ENCODE results near the gene ACOX3. TPM values are rescaled to one million over a fixed set of nuclear protein-coding genes. Genes with fewer than 3 reads are reported as not detected.

Gene ACOX3
- total and polyA plus RNA-seq, 10 of the 15 experiments (the other 5 are each of a cell fraction or from before 2014, with no cell fraction given) = 2.0 to 24.5 (median 14.0) TPM

DNA sequence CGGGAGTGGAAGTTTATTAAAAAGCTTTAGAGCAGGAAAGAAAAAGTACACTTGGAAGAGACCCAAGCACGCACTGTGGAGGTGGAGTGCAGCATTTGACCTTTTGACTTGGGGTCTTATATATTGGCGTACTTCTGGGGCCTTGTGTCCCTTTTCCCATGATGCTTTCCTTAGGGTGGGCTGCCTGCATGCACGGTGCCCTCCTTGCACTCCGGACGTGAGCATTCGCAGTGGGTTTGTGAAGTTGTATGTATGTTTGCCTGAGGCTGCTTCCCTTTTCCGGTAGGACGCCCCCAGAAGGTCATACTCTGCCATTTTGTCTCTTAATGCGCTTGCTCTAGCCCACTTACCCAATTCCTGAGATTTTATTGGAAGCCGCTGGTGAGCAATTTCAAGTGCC lies 39.7 kb upstream of the ACOX3 start:
- ATAC-seq (no peak), DNase-seq (ENCODE audit: low read depth, low spot score) (no peak), FAIRE-seq (no peak)
- RAD21 ChIA-PET (ENCODE audit: unreplicated experiment) = no interaction called here
- Histone ChIP-seq H3K4me2 (ENCODE audit: control insufficient read depth, insufficient read depth) (no peak overlapping the region), H3K4me3 (no peak overlapping the region), H3K36me3 (ENCODE audit: control insufficient read depth in 2 of 2, insufficient read depth in 2 of 2, low read length in 1 of 2) (no peaks in the 10 kb centered on the region), H3K27ac (ENCODE audit: control insufficient read depth, insufficient read depth) (no peak overlapping the region), H3K9ac (ENCODE audit: control insufficient read depth, insufficient read depth, low read length) (no peak overlapping the region), H3K4me1 (ENCODE audit: control insufficient read depth, insufficient read depth, low read length) (no peaks in the 10 kb centered on the region), H3K27me3 (replicated peaks in 1 of 2; ENCODE audit: control insufficient read depth in 2 of 2, insufficient read depth in 2 of 2, low read length in 1 of 2) (no peaks in the 10 kb centered on the region), H2AFZ (ENCODE audit: control insufficient read depth, low read depth, low read length) (no peak overlapping the region), H3K79me2 (ENCODE audit: control insufficient read depth, insufficient read depth, low read length) (no peaks in the 10 kb centered on the region), H4K20me1 (ENCODE audit: control insufficient read depth, insufficient read depth) (no peaks in the 10 kb centered on the region), H3K9me3 (replicated peaks; ENCODE audit: control insufficient read depth, insufficient read depth, low read length) (no peaks in the 10 kb centered on the region)
- SMC1A ChIA-PET (ENCODE audit: uncharacterized antibody, unreplicated experiment) = no interaction called here
- in situ Hi-C loops (cut with MboI) (no loop called here), intact Hi-C loops (cut with micrococcal nuclease; ENCODE audit: unreplicated experiment) (no loop called here)
- POLR2A ChIA-PET = no interaction called here
- no TSS peak for BruUV-seq (replicated peaks)
- TF ChIP-seq, protein P1, sequence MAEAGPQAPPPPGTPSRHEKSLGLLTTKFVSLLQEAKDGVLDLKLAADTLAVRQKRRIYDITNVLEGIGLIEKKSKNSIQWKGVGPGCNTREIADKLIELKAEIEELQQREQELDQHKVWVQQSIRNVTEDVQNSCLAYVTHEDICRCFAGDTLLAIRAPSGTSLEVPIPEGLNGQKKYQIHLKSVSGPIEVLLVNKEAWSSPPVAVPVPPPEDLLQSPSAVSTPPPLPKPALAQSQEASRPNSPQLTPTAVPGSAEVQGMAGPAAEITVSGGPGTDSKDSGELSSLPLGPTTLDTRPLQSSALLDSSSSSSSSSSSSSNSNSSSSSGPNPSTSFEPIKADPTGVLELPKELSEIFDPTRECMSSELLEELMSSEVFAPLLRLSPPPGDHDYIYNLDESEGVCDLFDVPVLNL (IDR thresholded peaks at IDR 0.05; ENCODE audit: low read depth, low read length) = no peak
- TF ChIP-seq NR2F1 (conservative IDR thresholded peaks at IDR 0.05) (no peak), YY1 (IDR thresholded peaks at IDR 0.05; ENCODE audit: low read depth, low read length) (no peak), CBFB (IDR thresholded peaks at IDR 0.05; ENCODE audit: low read depth) (no peak), MYC (IDR thresholded peaks at IDR 0.05; ENCODE audit: insufficient read depth, insufficient read length, insufficient replicate concordance, low read length, severe bottlenecking) (no peak), MTA3 (IDR thresholded peaks at IDR 0.05; ENCODE audit: borderline replicate concordance, low read length) (no peak), NR2C1 (IDR thresholded peaks at IDR 0.05) (no peak), ZNF384 (IDR thresholded peaks at IDR 0.05; ENCODE audit: borderline replicate concordance, low read depth, low read length) (no peak), HDAC6 (IDR thresholded peaks at IDR 0.05; ENCODE audit: unreplicated experiment) (no peak), ASH2L (IDR thresholded peaks at IDR 0.05; ENCODE audit: borderline replicate concordance, low read depth) (no peak), EGR1 (IDR thresholded peaks at IDR 0.05; ENCODE audit: borderline replicate concordance in 1 of 2, low read depth in 2 of 2, low read length in 2 of 2) (no peak), MTA2 (IDR thresholded peaks at IDR 0.05; ENCODE audit: low read depth) (no peak), NFYB (IDR thresholded peaks at IDR 0.05; ENCODE audit: insufficient read depth, low read depth, low read length) (no peak), ZBED1 (IDR thresholded peaks at IDR 0.05; ENCODE audit: borderline replicate concordance) (no peak), RFX5 (IDR thresholded peaks at IDR 0.05; ENCODE audit: low read depth, low read length) (no peak)
- TF ChIP-seq, protein P2, sequence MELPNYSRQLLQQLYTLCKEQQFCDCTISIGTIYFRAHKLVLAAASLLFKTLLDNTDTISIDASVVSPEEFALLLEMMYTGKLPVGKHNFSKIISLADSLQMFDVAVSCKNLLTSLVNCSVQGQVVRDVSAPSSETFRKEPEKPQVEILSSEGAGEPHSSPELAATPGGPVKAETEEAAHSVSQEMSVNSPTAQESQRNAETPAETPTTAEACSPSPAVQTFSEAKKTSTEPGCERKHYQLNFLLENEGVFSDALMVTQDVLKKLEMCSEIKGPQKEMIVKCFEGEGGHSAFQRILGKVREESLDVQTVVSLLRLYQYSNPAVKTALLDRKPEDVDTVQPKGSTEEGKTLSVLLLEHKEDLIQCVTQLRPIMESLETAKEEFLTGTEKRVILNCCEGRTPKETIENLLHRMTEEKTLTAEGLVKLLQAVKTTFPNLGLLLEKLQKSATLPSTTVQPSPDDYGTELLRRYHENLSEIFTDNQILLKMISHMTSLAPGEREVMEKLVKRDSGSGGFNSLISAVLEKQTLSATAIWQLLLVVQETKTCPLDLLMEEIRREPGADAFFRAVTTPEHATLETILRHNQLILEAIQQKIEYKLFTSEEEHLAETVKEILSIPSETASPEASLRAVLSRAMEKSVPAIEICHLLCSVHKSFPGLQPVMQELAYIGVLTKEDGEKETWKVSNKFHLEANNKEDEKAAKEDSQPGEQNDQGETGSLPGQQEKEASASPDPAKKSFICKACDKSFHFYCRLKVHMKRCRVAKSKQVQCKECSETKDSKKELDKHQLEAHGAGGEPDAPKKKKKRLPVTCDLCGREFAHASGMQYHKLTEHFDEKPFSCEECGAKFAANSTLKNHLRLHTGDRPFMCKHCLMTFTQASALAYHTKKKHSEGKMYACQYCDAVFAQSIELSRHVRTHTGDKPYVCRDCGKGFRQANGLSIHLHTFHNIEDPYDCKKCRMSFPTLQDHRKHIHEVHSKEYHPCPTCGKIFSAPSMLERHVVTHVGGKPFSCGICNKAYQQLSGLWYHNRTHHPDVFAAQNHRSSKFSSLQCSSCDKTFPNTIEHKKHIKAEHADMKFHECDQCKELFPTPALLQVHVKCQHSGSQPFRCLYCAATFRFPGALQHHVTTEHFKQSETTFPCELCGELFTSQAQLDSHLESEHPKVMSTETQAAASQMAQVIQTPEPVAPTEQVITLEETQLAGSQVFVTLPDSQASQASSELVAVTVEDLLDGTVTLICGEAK (IDR thresholded peaks at IDR 0.05; ENCODE audit: borderline replicate concordance) = no peak
- TF ChIP-seq, protein P3, sequence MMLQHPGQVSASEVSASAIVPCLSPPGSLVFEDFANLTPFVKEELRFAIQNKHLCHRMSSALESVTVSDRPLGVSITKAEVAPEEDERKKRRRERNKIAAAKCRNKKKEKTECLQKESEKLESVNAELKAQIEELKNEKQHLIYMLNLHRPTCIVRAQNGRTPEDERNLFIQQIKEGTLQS (IDR thresholded peaks at IDR 0.05; ENCODE audit: borderline replicate concordance, extremely low read depth, low read depth, low read length) = no peak
- 97% methylated on average over 11 of the region's 11 CpGs for WGBS (ENCODE audit: insufficient coverage, insufficient replicate concordance, low lambda C conversion rate, missing lambda C conversion rate)
- CTCF ChIA-PET = interaction anchor here (1.2 kb wide), 1 partner anchor 12 kb away, joined by 3 read pairs; no protein-coding TSS in a partner anchor
